Measurements from ENCODE around the gene LCP1. TPM values are rescaled to one million over a fixed set of nuclear protein-coding genes. Genes with fewer than 3 reads are reported as not detected.

LCP1 gene
- total RNA-seq, 1 donor from 2014 or later = not detected

GRCh38 chr13:46094478-46094877, 87.5 kb downstream of the LCP1 start:
- Mint-ChIP-seq H3K36me3 (ENCODE audit: unreplicated experiment) (no peaks in the 10 kb centered on the region), H3K4me3 (ENCODE audit: unreplicated experiment) (no peak overlapping the region), H3K27me3 (ENCODE audit: unreplicated experiment) (peaks cover 34% of the 10 kb centered on the region), H3K9me3 (ENCODE audit: unreplicated experiment) (no peaks in the 10 kb centered on the region), H3K4me1 (ENCODE audit: unreplicated experiment) (no peaks in the 10 kb centered on the region), H3K27ac (ENCODE audit: unreplicated experiment) (no peak overlapping the region)
- no peak for TF ChIP-seq CTCF (IDR thresholded peaks at IDR 0.05)
- DNase-seq (ENCODE audit: extremely low spot score, unreplicated experiment) = no peak

GRCh38 chr13:46088821-46089562, 93.0 kb downstream of the LCP1 start:
- no peak overlapping the region for H3K27ac Mint-ChIP-seq (ENCODE audit: unreplicated experiment)
- H3K27me3 Mint-ChIP-seq (ENCODE audit: unreplicated experiment) = peaks cover 41% of the 10 kb centered on the region
- H3K36me3 Mint-ChIP-seq (ENCODE audit: unreplicated experiment) = no peaks in the 10 kb centered on the region
- TF ChIP-seq CTCF (IDR thresholded peaks at IDR 0.05) = no peak
- no peaks in the 10 kb centered on the region for H3K9me3 Mint-ChIP-seq (ENCODE audit: unreplicated experiment)
- no peak overlapping the region for H3K4me3 Mint-ChIP-seq (ENCODE audit: unreplicated experiment)
- DNase-seq (ENCODE audit: extremely low spot score, unreplicated experiment) = no peak
- H3K4me1 Mint-ChIP-seq (ENCODE audit: unreplicated experiment) = no peaks in the 10 kb centered on the region

- no peaks in the 10 kb centered on the region for H3K36me3 Mint-ChIP-seq (ENCODE audit: unreplicated experiment)
- H3K27ac Mint-ChIP-seq (ENCODE audit: unreplicated experiment) = no peak overlapping the region
- TF ChIP-seq CTCF (IDR thresholded peaks at IDR 0.05) = no peak
- H3K9me3 Mint-ChIP-seq (ENCODE audit: unreplicated experiment) = no peaks in the 10 kb centered on the region
- no peaks in the 10 kb centered on the region for H3K4me1 Mint-ChIP-seq (ENCODE audit: unreplicated experiment)
- H3K4me3 Mint-ChIP-seq (ENCODE audit: unreplicated experiment) = no peak overlapping the region
- no peak for DNase-seq (ENCODE audit: extremely low spot score, unreplicated experiment)
- H3K27me3 Mint-ChIP-seq (ENCODE audit: unreplicated experiment) = peaks cover 34% of the 10 kb centered on the region
Observed at GRCh38 chr13:46087481-46087880, 94.5 kb downstream of the LCP1 start.

GRCh38 chr13:46086985-46087384, 95.0 kb downstream of the LCP1 start:
- DNase-seq (ENCODE audit: extremely low spot score, unreplicated experiment) = no peak
- no peak overlapping the region for H3K27ac Mint-ChIP-seq (ENCODE audit: unreplicated experiment)
- peaks cover 35% of the 10 kb centered on the region for H3K27me3 Mint-ChIP-seq (ENCODE audit: unreplicated experiment)
- no peaks in the 10 kb centered on the region for H3K4me1 Mint-ChIP-seq (ENCODE audit: unreplicated experiment)
- H3K9me3 Mint-ChIP-seq (ENCODE audit: unreplicated experiment) = no peaks in the 10 kb centered on the region
- TF ChIP-seq CTCF (IDR thresholded peaks at IDR 0.05) = no peak
- no peaks in the 10 kb centered on the region for H3K36me3 Mint-ChIP-seq (ENCODE audit: unreplicated experiment)
- H3K4me3 Mint-ChIP-seq (ENCODE audit: unreplicated experiment) = no peak overlapping the region

GRCh38 chr13:46086421-46086922, 95.5 kb downstream of the LCP1 start:
- Mint-ChIP-seq H3K9me3 (ENCODE audit: unreplicated experiment) (no peaks in the 10 kb centered on the region), H3K4me1 (ENCODE audit: unreplicated experiment) (no peaks in the 10 kb centered on the region), H3K27ac (ENCODE audit: unreplicated experiment) (no peak overlapping the region), H3K4me3 (ENCODE audit: unreplicated experiment) (no peak overlapping the region), H3K27me3 (ENCODE audit: unreplicated experiment) (peaks cover 36% of the 10 kb centered on the region), H3K36me3 (ENCODE audit: unreplicated experiment) (no peaks in the 10 kb centered on the region)
- no peak for DNase-seq (ENCODE audit: extremely low spot score, unreplicated experiment)
- no peak for TF ChIP-seq CTCF (IDR thresholded peaks at IDR 0.05)
